GM19468 (cell line): Measurements from ENCODE around the gene CASZ1.

Experiments used
- ATAC-seq: cut with Tn5 transposase; IDR thresholded peaks from one replicate; pipeline ENCODE4 v1.9.1; 2021; ENCODE audit warnings: mild to moderate bottlenecking, moderate library complexity, moderate number of reproducible peaks; ENCODE audit not compliant: unreplicated experiment; ENCODE audit errors: extremely low read depth

Gene CASZ1

DNA sequence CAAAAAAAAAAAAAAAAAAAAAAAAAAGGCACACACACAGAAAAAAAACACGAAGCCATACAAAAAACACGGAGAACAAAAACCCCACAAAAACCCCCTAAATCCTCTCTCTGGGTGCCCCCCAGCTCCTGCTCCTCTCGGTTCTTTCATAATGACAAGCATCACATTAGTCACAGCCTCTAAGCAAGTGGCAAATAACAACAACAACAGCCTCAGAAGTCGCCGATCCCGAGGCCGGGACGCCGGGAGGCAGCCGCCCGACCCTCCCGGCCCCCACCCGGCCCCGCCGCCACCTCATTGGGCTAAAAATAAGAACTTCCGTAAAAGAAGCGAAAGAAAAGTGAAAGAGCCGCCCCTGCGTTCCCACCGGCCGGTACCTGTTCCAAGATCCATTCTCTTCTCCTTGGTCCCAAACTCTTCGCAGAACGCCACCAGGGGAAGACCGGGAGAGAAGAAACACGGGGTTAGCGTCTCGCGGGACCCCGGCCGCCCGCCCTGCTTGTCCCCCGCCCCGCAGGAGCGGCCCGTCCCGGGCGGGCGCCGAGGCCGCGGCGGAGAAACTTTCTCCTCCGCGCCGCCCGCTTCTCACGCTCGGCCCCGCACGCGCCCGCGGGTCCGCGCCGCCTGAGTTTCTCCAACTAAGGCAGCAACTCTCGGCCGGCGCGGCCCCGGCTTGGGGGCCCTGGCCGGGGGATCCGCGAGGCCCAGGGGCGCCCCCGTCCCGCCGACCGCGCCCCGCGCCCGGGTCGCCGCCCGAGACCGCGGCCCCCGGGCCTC, 102.8 kb downstream of the CASZ1 start:
- ATAC-seq: no peak

DNA sequence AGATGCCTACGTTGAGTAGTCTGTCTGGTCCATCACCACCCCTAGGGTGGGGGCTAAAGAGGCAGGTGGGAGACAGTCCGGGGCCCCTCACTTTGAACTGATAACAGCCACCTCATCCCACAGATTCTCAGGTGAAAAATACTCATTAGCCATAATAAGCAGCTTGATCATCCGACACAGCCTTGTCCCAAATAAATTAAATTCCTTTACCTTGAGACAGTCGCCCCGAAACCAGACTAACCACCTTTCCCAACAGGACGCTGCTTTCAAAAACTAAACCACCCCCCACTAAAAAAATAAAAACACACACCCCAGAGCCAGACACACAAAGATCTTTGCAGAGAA, 103.3 kb downstream of the CASZ1 start:
- no peak for ATAC-seq

DNA sequence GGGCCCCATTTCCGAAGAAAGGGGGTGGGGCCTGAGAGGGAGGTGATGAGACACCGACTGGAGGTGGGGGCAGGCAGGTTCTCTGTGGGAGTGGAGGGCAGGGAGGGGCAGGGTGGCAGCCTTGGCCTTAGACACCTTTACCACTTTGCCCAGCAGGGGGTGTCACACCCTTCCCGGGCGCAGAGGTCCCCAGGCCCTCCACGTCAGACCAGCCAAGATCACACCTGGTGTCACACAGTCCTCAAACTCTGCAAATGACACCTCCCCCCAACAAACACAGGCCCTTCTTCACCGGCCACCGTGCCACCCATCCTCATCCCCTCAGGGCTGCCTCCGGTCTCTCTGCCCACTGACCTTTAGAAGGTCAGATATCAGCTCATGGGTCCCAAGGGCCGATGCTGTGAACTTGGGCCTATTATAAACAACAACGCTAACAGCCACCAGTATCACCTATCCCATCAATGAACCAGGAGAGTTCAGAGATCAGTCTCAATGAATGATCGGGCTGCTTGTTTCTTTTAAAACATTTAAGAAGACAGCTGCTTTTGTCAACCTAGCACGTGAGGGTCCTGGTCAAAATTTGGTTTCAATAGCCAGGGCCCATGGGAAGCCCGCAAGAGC, 103.9 kb downstream of the CASZ1 start:
- ATAC-seq: no peak

DNA sequence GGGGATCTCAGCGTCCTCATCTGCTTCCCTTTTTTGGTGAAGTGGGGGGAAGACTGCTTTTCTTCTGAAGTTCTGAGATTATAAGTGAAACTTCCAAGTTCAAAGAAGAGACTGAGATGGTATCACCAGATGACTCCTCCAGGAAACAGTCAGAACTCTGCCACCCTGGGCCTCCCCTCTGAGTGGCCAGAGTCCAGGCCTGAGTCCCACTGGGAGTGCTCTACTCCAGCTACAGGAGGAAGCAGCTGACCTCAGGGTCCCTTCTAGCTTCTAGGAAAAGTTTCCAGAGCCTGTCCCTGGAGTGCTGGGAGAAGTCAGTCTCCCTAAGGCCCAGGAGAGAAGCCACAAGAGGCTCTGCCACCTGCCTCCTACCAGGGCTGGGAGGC, 104.7 kb downstream of the CASZ1 start:
- no peak for ATAC-seq

DNA sequence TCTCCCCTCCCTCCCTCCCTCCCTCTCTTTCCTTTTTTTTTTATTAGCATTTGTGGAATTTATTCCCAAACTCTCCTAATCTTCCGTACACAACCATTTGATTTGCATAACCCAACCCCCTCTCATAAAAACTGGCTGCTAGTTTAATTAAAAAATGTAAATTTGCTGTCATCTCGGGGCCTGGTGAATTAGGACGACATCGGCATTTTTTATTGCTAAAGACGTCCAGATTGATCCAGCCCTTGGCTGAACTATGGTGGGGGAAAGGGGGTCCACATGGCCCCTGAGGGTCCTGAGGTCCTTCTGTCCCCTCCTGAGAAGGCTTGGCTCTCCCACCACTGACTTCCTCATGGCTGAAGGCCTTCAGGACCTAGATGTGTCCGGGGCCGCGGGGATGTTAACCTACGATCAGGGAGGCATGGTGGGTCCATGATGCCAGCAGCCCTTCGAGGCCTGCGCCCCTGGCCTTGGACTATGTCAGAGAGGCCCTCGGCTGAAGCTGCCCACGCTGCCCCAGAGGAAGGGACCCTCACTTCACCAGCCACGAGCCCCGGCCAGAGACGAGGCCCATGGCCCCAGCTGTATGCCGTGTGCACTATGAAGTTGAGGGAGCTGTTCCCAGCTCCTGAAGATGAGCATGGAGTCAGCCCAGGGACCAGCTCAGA, 105.2 kb downstream of the CASZ1 start:
- ATAC-seq: no peak

DNA sequence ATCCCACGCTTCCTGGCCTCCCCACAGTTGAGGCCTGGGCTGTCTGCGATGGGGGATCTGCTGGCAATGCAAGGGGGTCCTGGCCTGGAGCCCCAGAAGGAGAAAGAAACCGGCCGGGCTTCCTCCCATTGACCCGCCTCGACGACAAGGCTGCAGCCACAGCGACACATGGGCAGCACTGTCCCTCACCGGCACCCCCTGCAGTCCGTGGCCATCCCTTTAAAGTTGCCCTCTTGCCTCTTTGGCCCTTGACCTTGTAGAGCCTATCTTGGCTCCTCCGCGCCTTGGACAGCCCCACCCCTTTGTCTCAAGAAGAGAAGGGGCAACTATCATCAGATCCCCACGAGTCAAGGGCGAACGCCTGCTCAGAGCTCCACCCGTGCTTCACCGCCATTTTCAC, 106.0 kb downstream of the CASZ1 start:
- no peak for ATAC-seq

DNA sequence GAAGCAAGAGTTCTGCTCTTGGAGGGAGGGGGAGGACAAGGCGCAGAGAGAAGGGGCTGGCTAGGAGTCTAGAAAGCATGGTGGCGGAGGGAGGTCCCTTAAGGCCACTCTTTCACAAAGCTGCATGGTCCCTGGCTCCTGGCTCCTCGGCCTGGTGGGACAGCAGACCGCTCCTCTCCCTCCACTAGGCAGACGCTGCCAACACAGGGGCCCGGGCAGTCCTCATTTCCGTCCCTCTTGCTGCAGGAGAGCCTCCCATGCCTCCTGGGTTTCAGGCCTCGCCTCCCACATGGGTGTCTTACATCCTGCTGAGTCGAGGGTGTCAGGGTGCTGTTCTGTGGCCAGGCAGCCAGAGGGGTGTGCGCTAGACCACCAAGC, 108.0 kb downstream of the CASZ1 start:
- no peak for ATAC-seq

DNA sequence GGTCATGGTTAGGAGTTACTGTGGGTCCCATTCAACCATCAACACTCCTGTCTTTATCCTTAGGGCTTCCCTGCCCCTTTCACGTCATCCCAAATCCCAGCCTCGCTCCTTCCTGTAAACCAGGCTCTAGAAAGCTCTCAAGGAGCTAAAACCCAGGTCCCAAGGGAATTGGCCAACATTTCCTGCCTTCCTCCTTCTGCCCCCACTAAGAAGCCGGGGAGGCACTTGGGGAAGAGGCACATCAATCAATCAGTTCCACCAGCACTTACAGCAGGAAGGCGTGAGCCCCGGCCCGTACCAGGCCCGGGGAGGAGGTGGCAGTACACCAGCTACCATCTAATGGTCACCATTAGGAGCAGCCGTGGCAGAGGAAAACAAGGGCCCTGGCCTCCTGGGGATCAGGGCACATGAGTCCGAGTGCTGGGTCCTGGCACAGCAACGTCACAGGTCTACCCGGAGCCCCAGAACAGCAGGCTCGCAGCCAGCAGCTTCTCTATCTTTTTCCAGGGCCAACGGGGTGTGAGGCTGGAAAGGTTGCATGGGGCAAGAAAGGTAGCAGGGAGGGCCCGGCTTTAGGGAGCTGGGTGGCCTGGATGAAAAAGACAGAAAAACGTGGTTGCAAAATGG, 108.6 kb downstream of the CASZ1 start:
- no peak for ATAC-seq

DNA sequence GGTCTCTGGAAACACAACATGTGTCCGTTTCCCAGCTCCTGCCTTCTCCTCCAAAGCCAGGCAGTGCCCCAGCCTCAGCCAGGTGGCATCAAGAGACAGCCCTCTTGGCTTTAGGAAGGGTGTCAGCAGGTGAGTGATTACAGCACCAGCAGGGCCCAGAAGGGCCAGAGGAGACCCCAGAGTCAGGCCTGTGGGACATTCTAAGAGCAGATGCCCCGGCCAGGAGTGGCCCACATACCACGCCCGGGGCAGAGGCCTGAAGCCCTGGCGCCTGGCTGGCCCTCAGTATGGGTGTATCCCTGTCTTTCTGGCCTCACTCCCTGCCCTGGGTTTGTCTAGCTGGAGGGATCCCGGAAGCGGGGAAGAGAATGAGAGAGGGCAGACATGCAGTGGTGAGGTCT, 109.2 kb downstream of the CASZ1 start:
- ATAC-seq: no peak

DNA sequence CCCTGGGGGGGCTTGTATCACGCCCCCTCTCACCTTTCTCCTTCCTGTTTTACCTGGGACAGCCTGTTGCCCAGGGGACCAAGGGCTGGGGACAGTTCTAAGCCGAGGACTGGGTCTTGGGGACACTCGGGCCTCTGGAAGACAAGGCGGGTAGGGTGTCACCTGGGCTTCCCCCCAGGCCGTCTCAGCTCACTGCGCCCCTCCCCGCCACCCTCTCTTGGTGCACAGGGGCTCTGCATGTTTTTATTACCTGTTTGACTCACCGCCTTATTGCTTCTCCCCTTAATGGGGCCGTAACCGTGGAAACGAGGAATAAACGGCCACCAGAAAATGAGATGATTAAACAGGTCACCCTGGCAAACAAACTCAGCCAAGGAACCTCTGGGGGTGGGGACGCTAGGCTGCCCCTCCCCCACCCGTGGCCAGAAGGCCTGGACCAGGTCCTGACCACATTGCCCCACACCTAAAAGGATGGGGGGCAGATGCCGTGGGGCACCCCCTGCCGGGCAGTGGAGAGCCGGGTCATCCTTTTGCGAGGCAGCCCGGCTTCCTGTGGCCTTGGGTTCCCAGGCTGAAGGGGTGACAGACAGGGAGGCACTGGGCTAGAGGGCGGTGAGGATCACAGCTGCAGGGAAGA, 109.9 kb downstream of the CASZ1 start:
- no peak for ATAC-seq

DNA sequence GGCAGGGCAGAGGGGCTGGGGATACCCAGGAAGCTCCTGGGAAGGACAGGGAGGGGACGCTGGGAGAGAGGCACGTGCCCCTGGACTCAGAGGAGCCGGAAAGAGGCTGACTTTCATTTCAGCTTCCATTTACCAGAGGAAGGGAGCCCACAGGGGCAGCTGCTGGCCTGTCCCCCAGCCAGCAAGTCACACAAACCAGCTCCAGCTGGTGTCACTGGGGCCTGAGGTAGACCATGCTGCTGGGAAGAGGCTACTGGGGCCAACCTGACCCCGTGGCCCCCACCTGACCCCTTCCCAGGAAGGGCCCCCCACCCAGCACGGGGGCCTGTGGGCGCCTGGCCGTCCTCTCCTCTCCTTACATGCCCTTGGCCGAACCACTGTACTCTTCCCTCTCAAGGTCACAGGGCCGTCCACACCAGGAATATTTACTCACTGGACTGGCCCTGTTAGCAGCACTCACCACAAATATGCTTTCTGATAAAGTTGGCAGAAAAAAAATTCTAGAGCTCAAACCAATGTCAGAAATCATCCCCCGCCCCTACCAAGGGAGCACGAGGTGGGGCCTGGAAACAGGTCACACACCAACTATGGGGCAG, 110.5 kb downstream of the CASZ1 start:
- no peak for ATAC-seq

DNA sequence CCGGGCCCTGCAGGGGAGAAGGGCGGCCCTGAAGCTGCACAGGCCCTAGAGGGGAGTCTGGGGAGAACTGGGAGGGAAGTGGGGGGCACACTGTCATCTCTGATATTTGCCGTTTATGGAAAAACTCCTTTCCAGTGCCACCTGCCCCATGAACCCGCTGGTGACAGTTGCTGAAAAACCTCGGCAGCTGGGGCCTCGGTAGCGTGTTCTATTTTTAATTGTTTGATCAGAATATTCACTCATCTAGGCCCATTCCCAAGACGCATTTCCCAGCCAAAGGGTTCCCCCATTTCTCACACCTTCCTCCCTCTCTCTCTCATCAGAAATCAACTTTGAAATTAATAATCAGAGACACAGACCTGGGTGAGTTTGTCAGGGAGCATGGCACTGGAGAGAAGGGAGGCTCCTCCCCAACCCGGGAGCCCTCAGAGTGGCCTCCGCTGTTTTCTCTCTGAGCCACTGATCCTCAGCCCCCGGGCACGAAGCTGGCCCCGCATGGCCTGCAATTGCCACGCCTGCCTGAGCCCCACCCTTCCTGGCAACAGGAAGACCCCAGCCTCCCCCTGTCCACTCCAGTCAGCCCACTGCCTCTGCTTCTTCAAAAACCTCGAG, 111.1 kb downstream of the CASZ1 start:
- ATAC-seq: no peak

DNA sequence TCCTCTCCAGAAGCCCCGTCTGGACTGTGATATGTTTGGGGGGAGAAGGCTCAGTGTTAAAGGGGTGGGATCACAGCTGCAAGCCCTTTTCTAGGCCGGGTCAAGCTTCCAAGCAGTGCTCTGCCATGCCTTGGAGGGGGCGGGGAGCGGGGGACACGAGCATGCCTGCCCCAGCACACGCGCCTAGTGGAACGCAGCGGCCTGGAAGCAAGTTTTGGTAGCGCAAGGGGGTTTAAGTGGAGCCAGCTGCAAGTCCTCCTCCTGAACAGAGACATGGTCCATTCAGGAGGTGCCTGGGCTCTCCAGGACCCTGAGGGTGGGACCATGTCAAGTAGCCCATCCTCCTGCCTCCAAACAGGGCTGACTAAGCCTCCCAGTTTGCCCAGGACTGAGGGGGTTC, 112.2 kb downstream of the CASZ1 start:
- ATAC-seq: no peak

DNA sequence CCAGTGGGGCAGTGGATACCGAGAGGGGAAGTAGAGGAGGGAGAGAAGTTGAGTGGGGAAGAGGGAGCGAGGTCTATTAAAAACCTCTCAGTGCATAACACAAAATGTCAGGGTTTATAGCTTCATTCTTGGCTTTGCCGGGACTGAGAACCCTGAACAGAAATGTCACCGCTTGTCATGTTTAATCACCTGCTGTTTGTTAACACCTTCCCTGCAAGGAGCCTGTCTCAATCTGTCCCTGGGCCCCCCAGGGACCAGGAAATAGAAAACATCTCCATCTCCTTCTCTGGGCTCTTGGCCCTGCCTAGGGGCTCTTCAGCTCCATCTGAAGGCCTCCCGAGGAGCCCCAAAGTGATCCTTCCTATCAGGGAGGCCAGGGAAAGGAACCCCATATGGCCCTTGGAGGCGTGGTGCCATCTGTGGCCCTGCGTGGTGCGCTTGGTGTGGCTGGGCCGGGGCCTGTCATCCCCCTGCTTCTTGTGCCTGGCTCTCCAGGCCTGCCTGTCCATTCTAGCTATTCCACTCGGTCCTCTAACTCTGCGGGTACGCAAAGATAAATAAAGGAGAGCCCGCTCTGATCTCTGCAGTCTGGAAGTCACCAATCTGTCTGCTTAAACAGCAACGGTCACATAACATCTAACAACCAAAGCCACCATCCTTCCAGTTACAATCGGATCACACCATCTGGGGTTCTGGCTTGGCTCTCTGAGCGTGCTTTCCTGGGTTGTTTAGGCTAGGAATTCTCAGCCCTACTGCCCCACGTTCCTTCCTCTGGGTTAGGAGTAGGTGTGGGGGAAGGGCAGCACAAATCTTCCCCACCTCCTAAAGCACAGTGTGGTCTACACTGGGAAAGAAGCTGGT, 113.8 kb downstream of the CASZ1 start:
- no peak for ATAC-seq

DNA sequence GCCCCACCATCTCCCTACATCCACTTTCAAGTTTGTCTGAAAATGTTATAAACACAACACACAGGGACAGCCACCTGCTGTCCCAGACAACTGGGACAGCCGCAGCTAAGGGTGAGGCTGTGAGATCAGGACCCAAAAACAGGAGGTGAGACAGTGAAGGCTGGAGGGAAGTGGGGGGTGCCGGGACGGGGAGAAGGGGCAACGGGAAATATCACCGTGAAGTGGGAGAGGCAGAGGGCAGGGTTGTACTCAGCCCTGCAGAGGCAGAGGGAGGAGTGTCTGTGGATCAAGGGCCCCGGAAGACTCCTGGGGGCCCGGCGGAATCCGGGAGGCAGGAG, 114.4 kb downstream of the CASZ1 start:
- ATAC-seq: no peak

DNA sequence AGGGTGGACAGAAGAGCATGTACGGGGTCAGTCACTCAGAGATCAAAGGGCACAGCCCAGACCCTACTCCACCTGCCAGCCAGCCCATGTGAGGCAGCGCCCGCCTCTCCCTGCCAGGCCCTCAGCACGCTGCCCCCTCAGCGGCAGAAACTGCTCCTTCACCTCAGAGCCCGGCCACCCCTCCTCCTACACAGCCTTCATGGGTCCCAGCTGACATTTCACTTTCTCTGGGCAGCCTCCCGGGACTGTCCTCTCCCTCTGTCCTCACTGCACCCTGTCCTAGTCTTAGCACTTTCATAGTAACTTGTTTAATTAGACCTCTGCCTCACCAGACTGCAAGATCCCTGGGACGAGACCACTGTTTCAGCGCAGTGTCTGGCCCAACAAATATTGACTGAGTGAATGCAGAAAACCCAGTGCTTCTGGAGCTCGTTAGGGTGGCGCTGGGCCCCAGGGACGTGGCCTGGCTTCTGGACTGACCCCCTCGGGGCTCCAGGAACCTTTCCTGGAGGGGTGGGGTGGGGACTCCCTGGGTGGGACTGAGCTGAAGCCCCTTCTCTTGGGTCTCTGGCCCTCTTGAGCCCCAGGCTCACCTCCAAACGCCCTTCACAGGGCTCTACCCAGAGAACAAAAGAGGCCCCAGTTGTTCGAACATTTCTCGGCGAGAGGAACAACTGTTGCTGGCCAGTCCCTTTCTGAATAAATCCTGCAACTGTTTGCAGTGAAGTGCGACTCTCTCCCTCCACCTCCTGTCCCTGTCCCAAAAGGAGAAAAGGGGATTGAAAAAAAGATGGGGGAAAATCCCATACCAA, 114.9 kb downstream of the CASZ1 start:
- no peak for ATAC-seq

DNA sequence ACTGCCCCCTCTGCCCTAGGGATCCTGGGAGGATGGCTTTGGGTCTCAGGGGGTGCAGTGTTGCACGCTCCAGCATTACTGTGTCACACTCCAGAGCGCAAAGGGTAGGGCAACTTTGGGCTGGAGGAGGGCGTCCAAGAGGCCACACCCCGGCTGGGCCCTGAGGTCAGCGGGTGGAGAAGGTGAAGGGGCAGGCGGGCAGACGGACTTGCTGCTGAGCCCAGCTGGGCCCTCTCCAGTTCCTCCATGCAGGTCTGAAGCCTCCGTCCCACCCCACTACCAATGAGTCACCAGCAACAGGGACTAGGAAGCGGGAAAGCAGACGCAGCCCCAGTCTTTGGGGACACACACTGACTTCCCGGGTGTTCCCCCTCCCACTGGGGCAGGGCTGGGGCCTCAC, 116.0 kb downstream of the CASZ1 start:
- ATAC-seq: no peak

DNA sequence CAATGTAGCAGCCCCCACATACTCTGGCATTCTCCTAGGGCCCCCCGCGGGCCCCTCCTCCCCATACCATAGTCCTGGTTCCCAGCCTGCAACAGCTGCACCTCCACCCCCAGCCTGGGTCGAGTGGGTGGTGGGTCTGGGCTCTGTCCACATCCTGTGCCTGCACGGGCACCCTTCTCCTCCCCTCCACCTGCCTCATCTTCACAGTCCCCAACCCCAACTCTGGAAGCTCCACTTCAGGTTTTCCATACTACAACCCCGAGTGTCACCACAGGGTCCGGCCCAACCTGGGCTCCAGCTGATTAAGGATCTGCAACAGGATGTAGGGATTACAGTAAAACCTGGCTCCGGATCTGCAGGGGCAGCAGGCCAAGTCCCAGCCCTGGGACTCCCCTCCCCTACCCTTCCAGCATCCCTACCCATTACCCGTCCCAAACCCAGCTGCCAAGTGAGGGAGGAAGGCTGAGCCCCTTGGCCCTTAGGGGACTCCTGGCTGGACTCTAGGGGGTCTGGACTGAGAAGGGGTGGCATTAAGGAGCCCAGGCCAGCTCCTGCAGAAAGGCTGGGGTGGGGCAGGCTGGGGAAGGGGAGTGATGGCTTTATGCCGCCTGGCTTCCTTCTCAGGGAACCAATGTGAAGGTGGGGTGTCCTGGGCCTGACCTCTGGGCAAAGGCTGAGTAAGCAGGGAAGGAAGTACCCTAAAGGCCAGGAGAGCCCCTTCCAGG, 116.8 kb downstream of the CASZ1 start:
- no peak for ATAC-seq
